Pancreas (tissue), 10 donors: ENCODE results near the gene SIL1. TPM values are rescaled to one million over a fixed set of nuclear protein-coding genes. Genes with fewer than 3 reads are reported as not detected.

ENCODE experiments used
- ATAC-seq, 4 donors: fragments of 200-7000 bp; cut with Tn5 transposase; one replicate each; pipeline versions ENCODE4 v1.8.0 to v1.9.1; 2020; ENCODE audit warnings: mild to moderate bottlenecking in 4 of 4, moderate library complexity in 4 of 4
- DNase-seq, 6 donors: peaks; one replicate each; pipeline ENCODE4 v3.0.0-alpha.2; 2020
- FAIRE-seq: peaks from 2 replicates; lab custom pipeline; 2012; peaks lifted over from hg19 to GRCh38; lab: Jason Lieb, UNC
- H3K27ac ChIP-seq, 4 donors: fragments of 200-600 bp; sonication (generic); 1 replicate in 3 of 4; 2 replicates in 1 of 4; pipeline versions ENCODE4 v1.5.0 to v1.8.0; 2020
- H3K27me3 ChIP-seq, 4 donors: fragments of 200-600 bp; one replicate each; pipeline ENCODE4 v1.8.0; 2021
- H3K36me3 ChIP-seq, 3 donors: fragments of 200-600 bp; sonication (generic) in 1 of 3; one replicate each; pipeline versions ENCODE4 v1.5.0 to v1.8.0; 2020 to 2021
- H3K4me1 ChIP-seq, 3 donors: fragments of 200-600 bp; one replicate each; pipeline ENCODE4 v1.8.0; 2021
- H3K4me3 ChIP-seq, 4 donors: fragments of 200-600 bp; sonication (generic) in 2 of 4; one replicate each; pipeline versions ENCODE4 v1.5.0 to v1.8.0; 2020 to 2021
- H3K9me3 ChIP-seq, 4 donors: fragments of 200-600 bp; one replicate each; pipeline ENCODE4 v1.8.0; 2021
- WGBS, 2 donors: extraction: QIAGEN DNeasy Blood & Tissue Kit; methylation state at CpG; one replicate each; pipeline ENCODE4 v1.1.7; 2013; 5-methylcytosine and 5-hydroxymethylcytosine counted together
- intact Hi-C, 3 donors: fragments of 100-400 bp; cut with DNase I; formaldehyde crosslinking; loops; one replicate each; pipeline versions ENCODE4 v1.11.1 to v1.14.2; 2022
- polyA plus RNA-seq, 2 donors: library from polyadenylated mRNA; stranded (reverse); fragments of 200-250 nt; gene quantifications; one replicate each; pipeline ENCODE4 v1.2.3, GENCODE V29; 2013
- total RNA-seq, 6 donors: library from RNA; stranded (reverse); fragmentation: NEBNext Ultra II Directional in 4 of 6; extraction: Animal tissue kit (Norgen Biotek cat#: 25700) in 4 of 6; gene quantifications; one replicate each; pipeline versions ENCODE4 v1.2.1 to v1.2.4, GENCODE V29; 2021 to 2023
- TF ChIP-seq, protein P1 (sequence below), 4 donors: fragments of 200-600 bp; sonication (generic) in 3 of 4; IDR thresholded peaks; one replicate each; pipeline versions ENCODE4 v1.5.0 to v1.8.0; 2021; ENCODE audit warnings: antibody characterized with exemption in 4 of 4
- donor health status: healthy with polysubstance abuse.
- donor health status: DM: no; HTN: no; CAD: no; lungs with moderate emphysema.
- donor health status: DM: no; HTN: no; CAD: no.
- donor health status: control.
- donor health status: control.
- donor health status: Bipolar disorder and iron deficiency.
- donor health status: DM: yes; HTN: yes; CAD: no.
- donor health status: DM: no; HTN: no; CAD: no.
- donor health status: DM: no; HTN: no; CAD: no.
- donor health status: DM: yes; HTN: yes; CAD: no.

SIL1 gene
- total and polyA plus RNA-seq, 8 donors: 38.6 to 119 (median 55.0) TPM

GRCh38 chr5:138901716-138902115 lies 296.5 kb downstream of the SIL1 start:
- H3K9me3 ChIP-seq: no peaks in the 10 kb centered on the region
- intact Hi-C loops: no loop called here
- H3K27ac ChIP-seq: no peak overlapping the region
- 96 to 97% methylated on average over 2 of the region's 2 CpGs for WGBS, 2 donors
- no peak overlapping the region for H3K4me3 ChIP-seq
- TF ChIP-seq, protein P1, sequence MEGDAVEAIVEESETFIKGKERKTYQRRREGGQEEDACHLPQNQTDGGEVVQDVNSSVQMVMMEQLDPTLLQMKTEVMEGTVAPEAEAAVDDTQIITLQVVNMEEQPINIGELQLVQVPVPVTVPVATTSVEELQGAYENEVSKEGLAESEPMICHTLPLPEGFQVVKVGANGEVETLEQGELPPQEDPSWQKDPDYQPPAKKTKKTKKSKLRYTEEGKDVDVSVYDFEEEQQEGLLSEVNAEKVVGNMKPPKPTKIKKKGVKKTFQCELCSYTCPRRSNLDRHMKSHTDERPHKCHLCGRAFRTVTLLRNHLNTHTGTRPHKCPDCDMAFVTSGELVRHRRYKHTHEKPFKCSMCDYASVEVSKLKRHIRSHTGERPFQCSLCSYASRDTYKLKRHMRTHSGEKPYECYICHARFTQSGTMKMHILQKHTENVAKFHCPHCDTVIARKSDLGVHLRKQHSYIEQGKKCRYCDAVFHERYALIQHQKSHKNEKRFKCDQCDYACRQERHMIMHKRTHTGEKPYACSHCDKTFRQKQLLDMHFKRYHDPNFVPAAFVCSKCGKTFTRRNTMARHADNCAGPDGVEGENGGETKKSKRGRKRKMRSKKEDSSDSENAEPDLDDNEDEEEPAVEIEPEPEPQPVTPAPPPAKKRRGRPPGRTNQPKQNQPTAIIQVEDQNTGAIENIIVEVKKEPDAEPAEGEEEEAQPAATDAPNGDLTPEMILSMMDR (IDR thresholded peaks at IDR 0.05): no peak
- H3K27me3 ChIP-seq: no peaks in the 10 kb centered on the region
- DNase-seq (no peak), FAIRE-seq (no peak), ATAC-seq (peak in 1 of 4 donors; percentile 40)
- peaks cover 0 to 5% (median 0%) of the 10 kb centered on the region in 3 donors for H3K4me1 ChIP-seq
- H3K36me3 ChIP-seq: no peaks in the 10 kb centered on the region

DNA sequence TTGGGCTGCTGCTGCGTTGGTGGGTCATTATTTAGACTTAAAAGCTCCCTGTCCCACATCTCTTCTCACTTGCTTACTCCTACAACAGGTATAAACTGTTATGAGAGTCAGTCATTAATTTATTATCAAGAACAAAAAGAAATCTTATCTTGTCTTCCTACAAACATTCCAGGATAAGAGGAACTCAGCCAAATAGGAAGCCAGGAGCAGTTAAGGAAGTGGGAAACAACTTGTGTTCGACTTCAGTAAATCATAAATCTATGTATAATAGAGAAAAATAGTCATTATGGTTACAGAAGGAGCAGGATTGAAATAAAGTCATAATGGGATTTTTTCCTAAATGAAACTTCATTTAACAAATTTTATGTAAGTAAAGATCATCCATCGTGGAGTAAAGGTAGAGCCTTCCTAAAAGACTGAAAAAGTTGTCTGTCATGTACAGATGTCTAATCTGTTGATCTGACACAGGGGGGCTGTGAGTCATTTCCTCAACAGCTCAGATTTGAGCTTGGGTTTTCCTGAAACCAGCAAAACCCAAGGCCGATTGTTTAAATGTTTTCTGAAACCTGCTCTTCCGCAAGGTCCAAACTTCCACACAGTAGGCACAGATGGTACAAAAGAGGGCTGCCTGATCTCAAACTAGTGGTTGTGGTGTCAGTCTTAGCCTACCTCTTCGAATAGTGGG lies 297.7 kb downstream of the SIL1 start:
- Histone ChIP-seq H3K9me3 (no peaks in the 10 kb centered on the region), H3K36me3 (no peaks in the 10 kb centered on the region), H3K27ac (no peak overlapping the region), H3K27me3 (no peaks in the 10 kb centered on the region), H3K4me1 (peaks cover 0 to 5% (median 0%) of the 10 kb centered on the region in 3 donors), H3K4me3 (no peak overlapping the region)
- WGBS, 2 donors: 77 to 79% methylated on average over 6 of the region's 6 CpGs
- TF ChIP-seq, protein P1 (IDR thresholded peaks at IDR 0.05): no peak
- ATAC-seq (no peak), DNase-seq (no peak), FAIRE-seq (no peak)
- intact Hi-C loops: no loop called here

DNA sequence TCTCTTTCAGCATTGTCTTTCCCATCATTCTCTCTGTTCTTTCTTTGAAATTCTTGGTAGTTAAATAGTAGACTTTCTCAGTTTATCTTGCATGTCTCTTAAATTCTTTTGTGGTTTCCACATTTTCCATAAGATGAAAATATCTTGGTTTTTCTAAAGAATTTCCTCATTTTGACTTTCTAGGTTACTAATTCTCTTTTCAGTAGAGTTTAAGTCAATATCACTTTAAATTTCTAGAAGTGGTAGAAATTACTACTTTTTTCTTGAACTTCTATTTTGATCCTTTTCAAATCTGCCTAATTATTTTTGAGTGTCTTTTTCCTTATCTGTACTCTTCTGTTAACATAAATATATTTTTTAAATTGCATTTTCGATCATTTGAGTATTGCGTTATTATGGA lies 299.4 kb downstream of the SIL1 start:
- no peak for ATAC-seq
- 95 to 97% methylated on average over 2 of the region's 2 CpGs for WGBS, 2 donors
- no peak for FAIRE-seq
- TF ChIP-seq, protein P1 (IDR thresholded peaks at IDR 0.05): no peak
- no peaks in the 10 kb centered on the region for H3K9me3 ChIP-seq
- no peak for DNase-seq
- H3K36me3 ChIP-seq: no peaks in the 10 kb centered on the region
- H3K4me1 ChIP-seq: peaks cover 0 to 5% (median 0%) of the 10 kb centered on the region in 3 donors
- no peaks in the 10 kb centered on the region for H3K27me3 ChIP-seq
- no peak overlapping the region for H3K4me3 ChIP-seq
- intact Hi-C loops: no loop called here
- H3K27ac ChIP-seq: no peak overlapping the region

DNA sequence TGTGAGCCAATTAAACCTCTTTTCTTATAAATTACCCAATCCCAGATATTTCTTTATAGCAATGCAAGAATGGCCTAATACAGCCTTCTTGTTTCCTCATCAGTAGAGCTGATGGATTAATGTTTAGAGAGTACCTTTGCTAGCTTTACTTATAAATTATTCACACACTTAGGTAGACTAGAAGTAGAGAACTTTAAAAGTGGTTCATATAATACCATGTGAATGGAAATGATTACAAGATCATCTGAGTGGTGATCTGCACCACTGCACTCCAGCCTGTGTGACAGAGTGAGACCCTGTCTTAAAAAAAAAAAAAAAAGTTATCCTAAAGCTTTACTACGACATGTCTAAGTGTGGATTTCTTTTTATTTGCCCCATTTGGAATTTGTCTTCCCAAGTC lies 299.9 kb downstream of the SIL1 start:
- WGBS, 2 donors: 96 to 100% methylated on average over 1 of the region's 1 CpG
- H3K4me1 ChIP-seq: peaks cover 0 to 5% (median 0%) of the 10 kb centered on the region in 3 donors
- no peak overlapping the region for H3K4me3 ChIP-seq
- ATAC-seq (no peak), FAIRE-seq (no peak), DNase-seq (no peak)
- no peaks in the 10 kb centered on the region for H3K9me3 ChIP-seq
- TF ChIP-seq, protein P1 (IDR thresholded peaks at IDR 0.05): no peak
- H3K27ac ChIP-seq: no peak overlapping the region
- no peaks in the 10 kb centered on the region for H3K36me3 ChIP-seq
- no peaks in the 10 kb centered on the region for H3K27me3 ChIP-seq
- intact Hi-C loops: no loop called here

Other genes starting within 250 kb of the SIL1 start
- gene MATR3, start 95.4 kb upstream of the SIL1 start, total RNA-seq: 100 to 1,000 TPM in 1 of 6 donors, 10 to 100 TPM in 5; 52.5 to 101 (median 77.6) TPM
- gene MATR3, start 95.4 kb upstream of the SIL1 start, polyA plus RNA-seq: 100 to 1,000 TPM in 1 of 2 donors, 10 to 100 TPM in 1; 47.0 to 104 TPM
- gene PAIP2, start 143.5 kb upstream of the SIL1 start, total RNA-seq: 10 to 100 TPM; 18.2 to 33.7 (median 27.3) TPM
- gene PAIP2, start 143.5 kb upstream of the SIL1 start, polyA plus RNA-seq: 10 to 100 TPM; 23.8 to 57.4 TPM
- 1 to 10 TPM in 4 of 6 donors, under 1 TPM in 2; 0.49 to 1.6 (median 1.2) TPM for gene SLC23A1, start 184.9 kb upstream of the SIL1 start, total RNA-seq
- gene SLC23A1, start 184.9 kb upstream of the SIL1 start, polyA plus RNA-seq: 1 to 10 TPM; 1.7 to 2.1 TPM
- 10 to 100 TPM in 1 of 6 donors, under 1 TPM in 3, not detected in 2; 0.28 to 11.6 (median 0.71) TPM for gene MZB1, start 191.5 kb upstream of the SIL1 start, total RNA-seq
- under 1 TPM in 1 of 2 donors, not detected in 1; 0.28 TPM for gene MZB1, start 191.5 kb upstream of the SIL1 start, polyA plus RNA-seq
- under 1 TPM; 0.19 to 0.38 (median 0.31) TPM for gene PROB1, start 196.7 kb upstream of the SIL1 start, total RNA-seq
- gene PROB1, start 196.7 kb upstream of the SIL1 start, polyA plus RNA-seq: under 1 TPM; 0.34 to 0.38 TPM
- 1 to 10 TPM; 1.8 to 3.5 (median 3.1) TPM for gene SPATA24, start 205.7 kb upstream of the SIL1 start, total RNA-seq
- gene SPATA24, start 205.7 kb upstream of the SIL1 start, polyA plus RNA-seq: 1 to 10 TPM; 4.6 to 9.8 TPM
- gene DNAJC18, start 241.2 kb upstream of the SIL1 start, total RNA-seq: 1 to 10 TPM; 1.1 to 5.8 (median 1.9) TPM
- 1 to 10 TPM; 1.6 to 5.1 TPM for gene DNAJC18, start 241.2 kb upstream of the SIL1 start, polyA plus RNA-seq